A673 (cell line): ENCODE measurements around the gene TMCC1. TPM values are rescaled to one million over a fixed set of nuclear protein-coding genes. Genes with fewer than 3 reads are reported as not detected.

Source experiments
- BruUV-seq: library from RNA; stranded (reverse); fragments of 400-500 nt; replicated peaks from 2 replicates; lab custom pipeline; 2021; lab: Mats Ljungman, UMichigan
- CTCF ChIA-PET: fragments of 300-600 bp; sonication (Branson Sonifier 250); formaldehyde crosslinking; loops from one replicate; lab custom pipeline; 2022; ENCODE audit warnings: antibody characterized with exemption; lab: Charles Lee
- POLR2A ChIA-PET: fragments of 300-600 bp; sonication (Branson Sonifier 250); formaldehyde crosslinking; loops from one replicate; lab custom pipeline; 2022; ENCODE audit warnings: antibody characterized with exemption; ENCODE audit not compliant: low non-redundant PET; lab: Charles Lee
- DNase-seq: peaks from one replicate; pipeline ENCODE4 v3.0.0-alpha.2; 2015; ENCODE audit warnings: low spot score
- H3K27ac ChIP-seq: fragments of 200-600 bp; sonication (generic); 2 replicates; pipeline ENCODE4 v1.5.1; 2016; ENCODE audit warnings: mixed run types, low read depth, mild to moderate bottlenecking, mixed read lengths, antibody characterized with exemption, low read length; ENCODE audit not compliant: poor library complexity, severe bottlenecking
- H3K27me3 ChIP-seq: fragments of 200-600 bp; sonication (generic); replicated peaks from 2 replicates; pipeline ENCODE4 v1.6.1; 2017; ENCODE audit warnings: mixed run types, low read depth, mild to moderate bottlenecking, mixed read lengths, antibody characterized with exemption, low read length; ENCODE audit not compliant: insufficient read depth, poor library complexity
- H3K36me3 ChIP-seq: fragments of 200-600 bp; sonication (generic); 2 replicates; pipeline ENCODE4 v1.6.1; 2016; ENCODE audit warnings: mixed run types, mild to moderate bottlenecking, mixed read lengths, antibody characterized with exemption, low read length; ENCODE audit not compliant: insufficient read depth, poor library complexity, severe bottlenecking
- H3K4me1 ChIP-seq: fragments of 200-600 bp; sonication (generic); 2 replicates; pipeline ENCODE4 v1.6.1; 2017; ENCODE audit warnings: mixed run types, mild to moderate bottlenecking, mixed read lengths, antibody characterized with exemption, low read length; ENCODE audit not compliant: insufficient read depth, poor library complexity, severe bottlenecking
- H3K4me3 ChIP-seq: fragments of 200-600 bp; sonication (generic); 2 replicates; pipeline ENCODE4 v1.5.1; 2016; ENCODE audit warnings: low read depth, mixed run types, mild to moderate bottlenecking, mixed read lengths, low read length; ENCODE audit not compliant: poor library complexity, severe bottlenecking
- H3K9me3 ChIP-seq: fragments of 200-600 bp; sonication (generic); 2 replicates; pipeline ENCODE4 v1.6.1; 2016; ENCODE audit warnings: mixed run types, low read depth, mild to moderate bottlenecking, mixed read lengths, antibody characterized with exemption, low read length; ENCODE audit not compliant: poor library complexity, severe bottlenecking
- EZH2 ChIP-seq: fragments of 200-600 bp; sonication (generic); IDR thresholded peaks from 2 replicates; pipeline ENCODE4 v1.6.1; 2017; ENCODE audit warnings: borderline replicate concordance, low read depth, mild to moderate bottlenecking, mixed read lengths, antibody characterized with exemption, low read length; ENCODE audit not compliant: poor library complexity, severe bottlenecking
- intact Hi-C: fragments of 100-400 bp; cut with micrococcal nuclease; formaldehyde crosslinking; loops from one replicate; pipeline ENCODE4 v1.10.0; 2022; ENCODE audit not compliant: unreplicated experiment
- total RNA-seq: library from RNA; stranded (reverse); gene quantifications from 2 replicates; pipeline ENCODE4 v1.2.3, GENCODE V29; 2021
- TF ChIP-seq, protein P1 (sequence below): fragments of 300-800, 200-600 bp; sonication (generic); conservative IDR thresholded peaks from 2 replicates; pipeline ENCODE4 v1.5.1; 2017; ENCODE audit warnings: low read depth, mild to moderate bottlenecking, antibody characterized with exemption, low read length, moderate library complexity, mixed read lengths

The TMCC1 gene
- total RNA-seq, 1 experiment from 2014 or later, result 29.4 TPM

DNA sequence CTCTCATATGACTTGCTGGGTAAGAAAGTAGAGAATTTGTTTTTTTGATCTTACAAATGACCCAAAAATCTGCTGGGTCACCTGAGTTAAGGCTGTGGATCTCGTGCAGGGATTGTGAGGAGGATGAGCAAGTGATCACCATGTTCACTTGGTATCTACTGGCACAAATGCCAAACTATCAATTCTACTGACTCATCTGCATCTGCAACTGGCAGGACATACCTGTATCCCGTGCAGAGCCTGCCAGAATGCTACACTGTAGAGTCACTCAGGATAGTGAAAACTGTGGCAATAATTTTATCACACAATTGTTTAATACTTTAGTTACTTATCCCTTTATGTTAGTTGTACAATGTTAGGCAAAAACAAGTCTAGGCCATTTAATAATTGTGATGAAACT lies 157.4 kb downstream of the TMCC1 start:
- BruUV-seq, result no TSS peak
- Histone ChIP-seq H3K27me3 (no peaks in the 10 kb centered on the region), H3K4me1 (peaks cover 2% of the 10 kb centered on the region), H3K9me3 (no peaks in the 10 kb centered on the region), H3K36me3 (no peaks in the 10 kb centered on the region), H3K4me3 (no peak overlapping the region), H3K27ac (no peak overlapping the region)
- intact Hi-C loops, result no loop called here
- CTCF ChIA-PET, result no interaction called here
- POLR2A ChIA-PET, result interaction anchor here (0.6 to 0.7 kb wide), 2 partner anchors 98 to 1701 kb away, joined by 3 to 26 read pairs; no protein-coding TSS in a partner anchor
- TF ChIP-seq, protein P1, sequence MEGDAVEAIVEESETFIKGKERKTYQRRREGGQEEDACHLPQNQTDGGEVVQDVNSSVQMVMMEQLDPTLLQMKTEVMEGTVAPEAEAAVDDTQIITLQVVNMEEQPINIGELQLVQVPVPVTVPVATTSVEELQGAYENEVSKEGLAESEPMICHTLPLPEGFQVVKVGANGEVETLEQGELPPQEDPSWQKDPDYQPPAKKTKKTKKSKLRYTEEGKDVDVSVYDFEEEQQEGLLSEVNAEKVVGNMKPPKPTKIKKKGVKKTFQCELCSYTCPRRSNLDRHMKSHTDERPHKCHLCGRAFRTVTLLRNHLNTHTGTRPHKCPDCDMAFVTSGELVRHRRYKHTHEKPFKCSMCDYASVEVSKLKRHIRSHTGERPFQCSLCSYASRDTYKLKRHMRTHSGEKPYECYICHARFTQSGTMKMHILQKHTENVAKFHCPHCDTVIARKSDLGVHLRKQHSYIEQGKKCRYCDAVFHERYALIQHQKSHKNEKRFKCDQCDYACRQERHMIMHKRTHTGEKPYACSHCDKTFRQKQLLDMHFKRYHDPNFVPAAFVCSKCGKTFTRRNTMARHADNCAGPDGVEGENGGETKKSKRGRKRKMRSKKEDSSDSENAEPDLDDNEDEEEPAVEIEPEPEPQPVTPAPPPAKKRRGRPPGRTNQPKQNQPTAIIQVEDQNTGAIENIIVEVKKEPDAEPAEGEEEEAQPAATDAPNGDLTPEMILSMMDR, result no peak
- no peak for TF ChIP-seq EZH2
- DNase-seq, result no peak

- POLR2A ChIA-PET, result no interaction called here
- H3K9me3 ChIP-seq, result no peaks in the 10 kb centered on the region
- no TSS peak for BruUV-seq
- H3K27ac ChIP-seq, result no peak overlapping the region
- H3K4me1 ChIP-seq, result peaks cover 2% of the 10 kb centered on the region
- TF ChIP-seq, protein P1, result no peak
- no peak for TF ChIP-seq EZH2
- CTCF ChIA-PET, result interaction anchor here (0.6 kb wide), 1 partner anchor 86 kb away, joined by 4 read pairs; no protein-coding TSS in a partner anchor
- intact Hi-C loops, result no loop called here
- DNase-seq, result no peak
- no peak overlapping the region for H3K4me3 ChIP-seq
- H3K36me3 ChIP-seq, result no peaks in the 10 kb centered on the region
- H3K27me3 ChIP-seq, result no peaks in the 10 kb centered on the region
These were observed 157.9 kb downstream of the TMCC1 start for GRCh38 chr3:129735638-129736037.

DNA sequence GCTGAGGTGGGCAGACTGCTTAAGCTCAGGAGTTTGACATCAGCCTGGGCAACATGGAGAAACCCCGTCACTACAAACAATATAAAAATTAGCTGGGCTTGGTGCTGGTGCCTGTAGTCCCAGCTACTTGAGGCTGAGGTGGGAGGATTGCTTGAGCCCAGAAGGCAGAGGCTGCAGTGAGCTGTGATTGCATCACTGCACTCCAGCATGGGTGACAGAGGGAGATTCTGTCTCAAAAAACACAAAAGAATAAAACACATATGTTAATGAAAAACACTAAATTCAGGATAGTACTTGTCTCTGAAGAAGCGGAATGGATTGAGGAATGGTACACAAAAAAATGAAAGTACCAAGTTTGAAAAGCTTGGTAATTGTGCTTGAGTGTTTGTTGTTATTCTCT lies 159.1 kb downstream of the TMCC1 start:
- Histone ChIP-seq H3K27me3 (no peaks in the 10 kb centered on the region), H3K4me3 (no peak overlapping the region), H3K36me3 (no peaks in the 10 kb centered on the region), H3K4me1 (peaks cover under 1% of the 10 kb centered on the region), H3K9me3 (no peaks in the 10 kb centered on the region), H3K27ac (no peak overlapping the region)
- ChIA-PET CTCF (no interaction called here), POLR2A (interaction anchor here (0.6 kb wide), 1 partner anchor 93 kb away, joined by 3 read pairs; no protein-coding TSS in a partner anchor)
- intact Hi-C loops, result no loop called here
- no peak for TF ChIP-seq EZH2
- TF ChIP-seq, protein P1, result no peak
- no peak for DNase-seq
- no TSS peak for BruUV-seq
